HG03520 (cell line): ENCODE data around the gene HSD17B8.

Experiments
- ATAC-seq: cut with Tn5 transposase; IDR thresholded peaks from one replicate; pipeline ENCODE4 v1.9.1; 2021; ENCODE audit warnings: mild to moderate bottlenecking, moderate library complexity; ENCODE audit not compliant: unreplicated experiment

HSD17B8 gene

GRCh38 chr6:33171016-33171879 lies 33.2 kb upstream of the HSD17B8 start:
- ATAC-seq, result no peak

DNA sequence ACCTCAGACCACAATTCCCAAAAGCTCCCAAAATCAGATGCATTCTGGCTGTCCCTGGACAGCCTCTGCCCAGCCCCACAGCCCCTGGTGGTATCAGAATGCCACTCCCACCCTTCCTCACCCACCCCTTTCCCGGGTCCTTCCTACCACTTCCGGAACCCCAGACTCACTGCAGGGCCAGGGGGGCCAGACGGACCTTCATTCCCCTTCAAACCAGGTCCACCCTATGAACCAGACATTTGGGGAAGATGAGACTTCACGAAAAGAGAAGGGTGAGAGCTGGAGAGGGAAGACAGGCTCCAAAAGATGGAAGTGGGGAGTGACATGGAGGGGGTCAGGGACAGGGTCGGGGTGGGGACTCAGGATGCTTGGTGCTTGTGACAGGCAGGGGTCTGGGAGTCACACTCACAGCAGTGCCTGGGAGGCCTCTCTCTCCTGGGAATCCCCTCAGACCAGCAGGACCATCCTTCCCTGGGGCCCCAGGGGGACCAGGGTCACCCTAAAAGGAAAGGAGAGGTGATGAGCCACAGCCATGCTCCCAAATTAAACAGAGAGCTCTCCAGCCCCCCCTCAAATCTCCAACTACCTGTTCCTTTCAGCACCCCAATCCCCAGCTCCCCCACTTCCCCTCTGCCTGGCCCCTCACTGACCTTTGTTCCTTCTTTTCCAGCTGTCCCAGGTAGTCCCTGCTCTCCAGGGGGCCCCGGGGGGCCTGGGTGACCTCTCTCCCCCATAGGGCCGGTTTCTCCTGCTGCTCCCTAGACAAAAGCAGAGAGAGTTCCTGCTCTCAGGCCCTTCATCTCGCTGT lies 32.4 kb upstream of the HSD17B8 start:
- no peak for ATAC-seq

- no peak for ATAC-seq
Measured at GRCh38 chr6:33172688-33173534, 31.5 kb upstream of the HSD17B8 start.

DNA sequence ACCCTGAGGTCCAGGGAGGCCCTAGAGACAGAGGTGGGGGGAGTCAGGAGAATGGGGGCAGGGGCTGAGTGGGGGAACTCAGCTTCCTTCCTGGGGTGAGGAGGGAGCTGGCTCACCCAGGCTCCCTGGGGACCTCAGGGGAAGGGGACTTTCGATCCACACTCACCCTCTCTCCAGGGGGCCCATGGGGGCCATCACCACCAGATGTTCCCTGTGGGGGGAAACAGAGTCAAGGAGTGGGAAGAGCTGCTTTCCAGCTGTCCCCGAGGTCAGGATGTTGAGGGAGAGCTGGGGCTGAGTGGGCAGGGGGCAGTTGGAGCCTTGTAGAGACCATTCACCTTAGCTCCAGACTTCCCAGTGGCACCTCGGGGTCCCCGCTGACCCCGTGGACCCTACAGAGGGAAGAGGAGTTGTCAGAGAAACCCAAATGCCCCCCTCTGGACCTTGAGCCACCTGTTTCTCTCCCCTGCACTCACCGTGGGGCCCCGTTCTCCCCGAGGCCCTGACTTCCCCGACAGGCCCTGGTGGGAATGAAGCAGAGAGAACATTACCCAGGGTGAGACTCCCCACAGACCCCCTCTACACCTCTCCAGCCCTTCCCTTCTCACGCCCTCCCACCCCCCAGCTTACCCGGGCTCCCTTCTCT lies 30.8 kb upstream of the HSD17B8 start:
- no peak for ATAC-seq

- no peak for ATAC-seq
Measured at GRCh38 chr6:33174784-33175183, 29.7 kb upstream of the HSD17B8 start.

- ATAC-seq, result no peak
Measured at GRCh38 chr6:33175436-33176069, 28.9 kb upstream of the HSD17B8 start.

GRCh38 chr6:33176906-33177305 lies 27.5 kb upstream of the HSD17B8 start:
- ATAC-seq, result no peak

GRCh38 chr6:33177552-33178446 lies 26.7 kb upstream of the HSD17B8 start:
- ATAC-seq, result no peak

DNA sequence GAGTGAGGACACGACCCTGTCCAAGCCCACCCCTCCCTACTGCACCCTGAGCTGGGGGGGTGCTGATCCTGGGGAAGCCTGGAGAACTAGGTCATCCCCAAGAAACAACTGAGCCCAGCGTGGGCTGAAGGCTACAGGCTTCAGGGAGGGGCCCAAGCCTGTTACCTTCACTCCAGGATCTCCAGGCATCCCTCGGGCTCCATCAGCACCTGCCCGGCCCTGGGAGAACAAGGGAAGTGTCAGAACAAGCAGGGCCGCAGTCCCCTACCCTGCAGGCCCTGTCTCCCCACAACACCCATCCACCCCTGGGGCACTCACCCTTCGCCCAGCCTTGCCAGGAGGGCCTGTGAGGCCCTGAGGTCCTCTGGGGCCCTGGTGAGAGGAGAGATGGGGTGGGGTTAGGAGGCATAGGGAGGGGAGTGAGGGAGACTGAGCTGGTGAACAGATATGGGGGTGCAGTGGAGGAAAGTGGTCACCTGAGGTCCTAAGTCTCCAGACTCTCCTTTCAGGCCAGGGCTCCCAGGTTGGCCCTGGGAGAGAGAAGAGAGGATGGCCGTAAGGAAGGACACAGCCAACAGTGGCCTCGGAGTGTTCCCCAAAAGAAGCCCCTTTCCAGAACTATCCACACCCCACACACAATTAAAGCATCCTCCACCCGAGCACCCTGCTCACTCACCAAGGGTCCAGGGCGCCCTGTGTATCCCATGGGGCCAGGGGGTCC lies 25.5 kb upstream of the HSD17B8 start:
- no peak for ATAC-seq

- ATAC-seq, result no peak
Measured at GRCh38 chr6:33181141-33181540, 23.3 kb upstream of the HSD17B8 start.

DNA sequence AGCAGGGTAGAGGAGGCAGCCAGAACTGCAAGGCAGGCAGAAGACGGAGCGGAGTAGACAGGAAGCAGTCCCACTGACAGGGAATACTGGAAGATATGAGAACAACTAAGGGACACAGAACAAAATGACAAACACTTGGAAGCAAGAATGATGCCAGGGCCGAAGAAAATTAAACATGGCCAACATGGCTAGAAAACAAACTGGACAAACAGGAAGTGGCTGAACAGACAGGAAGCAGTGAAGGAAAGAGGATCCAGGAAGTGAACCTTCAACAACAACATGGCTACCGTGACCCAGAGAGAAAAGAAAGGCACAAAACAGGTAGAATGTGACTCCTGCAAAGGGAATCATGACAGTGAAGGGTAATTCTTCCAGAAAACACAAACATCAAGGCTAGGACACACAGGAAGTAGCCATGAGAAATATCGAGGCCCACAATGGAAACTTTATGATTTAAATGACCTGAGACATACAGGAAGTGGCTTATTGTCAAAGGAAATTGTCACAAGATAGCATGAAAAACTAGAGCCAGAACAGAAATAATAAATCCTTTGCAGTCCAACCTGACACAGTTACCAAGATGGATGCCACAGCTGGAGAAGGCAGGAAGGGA lies 21.3 kb upstream of the HSD17B8 start:
- no peak for ATAC-seq

DNA sequence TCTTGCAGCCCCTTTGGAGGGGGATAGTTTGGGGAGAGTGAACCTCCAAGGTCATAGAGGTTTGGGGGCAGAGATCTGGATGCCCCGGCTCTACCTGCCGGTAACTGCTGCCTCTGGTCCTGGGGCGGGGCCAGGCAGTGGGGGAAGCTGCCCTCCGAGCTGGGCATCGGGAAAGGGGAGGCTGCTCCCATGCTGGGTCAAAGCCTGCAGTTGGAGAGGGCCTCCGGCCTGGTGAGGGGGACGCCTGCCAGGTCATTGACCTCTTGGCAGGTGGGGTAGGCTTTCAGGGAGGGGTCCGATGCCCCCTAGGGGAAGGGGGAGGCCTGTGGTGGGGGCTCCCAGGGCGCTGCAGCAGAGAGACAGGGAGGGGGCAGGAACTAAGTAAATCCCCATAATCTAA lies 19.3 kb upstream of the HSD17B8 start:
- ATAC-seq, result no peak

DNA sequence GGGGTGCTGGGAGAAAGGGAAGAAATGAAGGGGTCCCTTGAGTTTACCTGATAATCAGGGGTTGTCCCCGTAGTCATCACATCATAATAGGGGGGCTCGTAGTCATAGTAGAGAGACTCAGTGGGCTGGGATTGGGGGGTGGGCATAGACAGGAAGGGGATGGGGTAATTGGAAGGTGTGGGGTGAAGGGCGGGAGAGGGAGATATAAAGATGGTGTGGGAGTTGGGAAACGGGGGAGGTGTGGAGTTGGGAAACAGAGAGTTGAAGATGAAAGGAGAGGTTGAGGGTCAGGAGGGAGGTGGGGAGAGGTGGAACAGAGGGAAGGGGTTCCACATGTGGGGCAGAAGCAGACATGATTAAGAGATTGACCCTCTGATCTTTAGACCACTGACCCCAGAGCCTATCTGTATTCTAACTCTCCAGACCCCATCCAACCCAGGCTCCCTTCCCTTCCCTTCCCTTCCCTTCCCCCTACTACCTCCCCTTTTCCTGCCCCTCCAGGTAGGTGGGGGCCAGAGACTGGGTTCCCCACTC lies 18.7 kb upstream of the HSD17B8 start:
- no peak for ATAC-seq

DNA sequence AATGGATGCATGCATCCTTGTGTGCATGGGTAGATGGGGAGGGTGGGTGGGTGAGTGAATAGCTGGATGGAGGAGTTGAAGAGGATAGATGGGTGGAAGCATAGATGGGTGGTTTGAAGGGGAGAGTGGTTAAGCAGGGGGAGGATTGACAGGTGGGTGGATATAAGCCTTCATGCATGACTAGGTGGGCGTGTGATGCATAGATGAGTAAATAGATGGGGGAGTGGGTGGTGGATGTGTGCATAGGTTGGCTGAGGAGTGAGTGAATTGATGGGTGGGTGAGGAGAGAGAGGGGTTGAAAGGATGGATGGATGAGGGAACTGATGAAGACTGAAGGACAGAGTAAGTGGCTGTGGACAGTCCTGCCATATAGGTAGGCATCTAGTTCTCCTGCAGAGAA lies 16.6 kb upstream of the HSD17B8 start:
- ATAC-seq, result no peak

DNA sequence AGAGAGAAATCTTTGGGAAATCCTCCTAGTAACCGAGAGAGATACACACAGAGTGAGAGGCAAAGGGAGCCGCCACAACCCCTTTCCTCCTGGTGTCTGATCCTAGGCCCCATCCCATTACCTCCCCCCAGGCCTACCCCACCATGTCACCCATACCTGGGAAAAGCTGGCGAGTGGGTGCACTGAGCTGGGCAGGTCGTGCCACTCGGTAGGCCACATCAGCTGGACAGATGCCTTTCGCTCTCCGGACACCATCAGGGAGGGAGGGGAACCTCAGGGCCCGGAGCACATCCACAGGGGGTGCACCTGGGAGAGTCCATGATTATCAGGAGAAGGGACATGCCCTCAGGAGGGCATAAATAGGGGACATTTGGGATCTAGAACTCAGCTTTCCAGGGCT lies 15.3 kb upstream of the HSD17B8 start:
- no peak for ATAC-seq

- ATAC-seq, result no peak
Measured at GRCh38 chr6:33189625-33190448, 14.6 kb upstream of the HSD17B8 start.

DNA sequence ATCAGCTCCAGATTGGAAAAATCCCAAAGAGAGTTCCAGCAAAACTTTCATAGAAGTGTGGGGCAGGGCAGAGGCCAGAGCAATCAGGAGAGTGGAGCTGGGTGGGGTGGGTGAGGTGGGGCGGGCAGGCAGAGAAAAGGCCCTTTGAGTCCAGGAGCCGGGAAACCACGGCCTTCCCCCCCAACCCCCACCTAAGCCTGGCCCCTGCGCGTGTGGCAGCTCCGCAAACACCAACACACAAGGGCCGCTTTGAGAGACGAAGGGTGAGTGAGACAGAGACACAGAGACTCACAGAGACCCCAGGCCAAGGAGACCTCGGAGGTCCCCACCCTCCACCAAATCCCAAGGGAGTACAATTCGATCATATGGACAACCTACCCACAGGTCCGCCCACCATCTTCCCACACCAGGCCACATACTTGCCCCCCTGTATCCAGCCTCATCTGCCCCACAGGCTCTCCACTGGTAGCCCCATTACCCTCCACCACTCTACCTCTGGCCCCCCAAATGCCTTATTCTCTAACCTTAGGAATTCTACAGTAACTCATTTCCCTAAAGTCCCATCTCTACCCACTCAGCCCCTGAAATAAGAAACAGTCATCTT lies 13.8 kb upstream of the HSD17B8 start:
- no peak for ATAC-seq
